Stimulated activated CD8-positive, alpha-beta memory T cell treated with anti-CD3 and anti-CD28 coated beads, Interleukin-2, amount 100 ng/mL, for 1 hour (primary cell): Measurements from ENCODE around the gene PRKACB.
"Not testable (repeated sequence)": the region's sequence is repeated elsewhere in the genome, so short reads cannot be mapped to it uniquely, and the experiment has no call there.

Experiments used
- DNase-seq, 2 donors: peaks; one replicate each; pipeline ENCODE4 v3.0.0-alpha.2; 2020; ENCODE audit warnings: low read depth in 2 of 2

Gene PRKACB

GRCh38 chr1:84268346-84268745 is 124.3 kb downstream of the PRKACB start:
- DNase-seq, result no peak

DNA sequence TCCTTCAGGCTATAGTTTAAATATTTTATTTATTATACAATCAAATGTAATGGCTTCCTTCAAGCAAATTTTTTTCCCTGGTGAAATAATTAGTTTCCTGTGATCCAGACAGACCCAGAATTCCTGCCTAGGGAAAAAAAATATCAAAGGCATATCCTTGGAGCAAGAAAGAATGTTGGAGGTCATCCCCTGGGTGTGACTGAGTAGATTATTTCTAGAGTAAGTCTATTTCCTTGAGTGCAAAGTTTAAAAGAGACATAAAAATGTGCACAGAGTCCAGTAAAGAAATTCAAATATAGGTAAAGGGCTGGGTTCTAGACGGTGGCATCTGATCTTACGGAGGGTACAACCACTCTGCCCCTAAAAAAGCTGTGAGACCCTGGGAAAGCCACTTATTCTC is 125.2 kb downstream of the PRKACB start:
- no peak for DNase-seq

DNA sequence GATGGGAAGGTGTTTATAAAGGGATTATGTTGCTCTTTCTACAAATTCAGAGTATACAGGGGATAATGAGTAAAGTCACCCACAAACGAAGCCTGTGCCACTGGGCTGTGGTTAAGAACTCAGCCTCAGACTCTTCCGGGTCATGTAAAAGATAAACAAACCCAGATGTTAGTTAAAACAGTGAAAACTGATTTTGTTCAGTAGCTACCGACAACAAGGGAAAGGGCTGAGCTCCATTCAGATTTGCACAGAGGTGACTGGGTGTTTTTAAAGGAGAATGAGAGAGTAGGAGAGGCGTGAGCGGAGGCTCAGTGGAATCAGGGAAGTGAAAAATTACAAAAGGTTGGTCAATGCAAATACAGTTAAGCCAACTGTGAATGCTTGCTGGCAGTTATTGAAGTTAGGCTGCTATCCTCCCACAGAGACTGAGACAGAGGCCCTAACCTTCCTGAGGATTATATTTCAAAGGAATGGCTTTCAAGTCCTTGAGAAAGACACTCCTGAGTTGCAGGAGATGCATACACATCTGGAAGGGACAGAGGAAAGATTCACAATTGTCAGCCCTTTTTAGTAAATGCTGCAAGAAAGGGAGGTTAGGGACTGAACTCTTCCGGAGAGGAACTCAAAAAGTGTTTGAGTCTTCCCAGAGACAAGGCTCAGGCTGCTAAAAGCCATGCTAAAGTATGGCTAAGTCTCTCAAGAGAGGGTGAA is 127.5 kb downstream of the PRKACB start:
- no peak for DNase-seq

DNA sequence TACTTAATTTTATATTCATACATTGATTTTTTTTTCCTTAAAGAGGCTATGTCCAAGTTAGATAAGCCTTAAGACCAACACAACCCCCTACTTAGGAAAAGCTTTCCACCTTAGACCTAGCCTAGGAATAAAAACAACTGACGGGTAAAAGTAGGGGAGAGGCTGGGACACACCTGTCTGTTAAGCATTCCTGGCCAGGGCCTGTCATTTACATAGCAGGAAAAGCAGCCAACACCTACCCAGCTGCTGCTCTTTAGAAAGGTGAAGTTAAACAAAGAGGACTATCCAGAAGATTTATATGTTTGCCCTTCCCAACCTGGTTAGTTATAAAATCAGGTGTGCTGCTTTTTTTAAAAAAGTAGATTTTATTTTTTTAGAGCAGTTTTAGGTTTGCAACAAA is 128.3 kb downstream of the PRKACB start:
- DNase-seq, result no peak

DNA sequence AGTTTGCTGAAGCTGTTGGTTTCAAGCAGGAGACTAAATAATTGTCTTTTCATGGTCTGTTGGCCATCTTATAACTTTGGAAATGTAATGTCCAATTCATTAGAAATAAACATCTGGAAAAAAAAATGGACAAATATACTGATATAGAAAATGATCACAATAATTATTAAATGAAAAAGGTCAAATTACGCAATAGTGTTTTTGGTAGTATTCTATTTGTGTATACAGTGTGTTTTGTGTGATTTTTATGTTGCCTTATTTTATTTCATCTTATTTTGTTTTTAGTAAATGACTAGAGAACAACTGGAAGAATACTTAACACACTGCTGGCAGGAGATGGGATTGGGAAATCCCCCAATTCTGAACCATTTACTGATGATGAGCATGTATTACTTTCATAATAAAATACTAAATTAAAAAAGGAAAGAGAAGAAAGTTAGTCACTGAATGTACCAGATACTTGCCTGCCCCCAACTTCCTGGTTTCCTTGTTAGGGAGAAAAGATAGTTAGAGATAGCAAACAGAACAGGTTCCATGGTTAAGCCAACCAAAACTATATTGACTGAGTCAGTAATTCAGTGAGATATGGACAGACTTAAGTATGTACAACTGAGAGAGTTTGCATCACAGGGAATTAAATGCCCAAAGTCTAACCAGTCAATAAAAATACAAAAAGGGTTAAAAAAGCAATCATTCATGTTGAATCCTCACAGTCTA is 133.4 kb downstream of the PRKACB start:
- DNase-seq, result no peak

DNA sequence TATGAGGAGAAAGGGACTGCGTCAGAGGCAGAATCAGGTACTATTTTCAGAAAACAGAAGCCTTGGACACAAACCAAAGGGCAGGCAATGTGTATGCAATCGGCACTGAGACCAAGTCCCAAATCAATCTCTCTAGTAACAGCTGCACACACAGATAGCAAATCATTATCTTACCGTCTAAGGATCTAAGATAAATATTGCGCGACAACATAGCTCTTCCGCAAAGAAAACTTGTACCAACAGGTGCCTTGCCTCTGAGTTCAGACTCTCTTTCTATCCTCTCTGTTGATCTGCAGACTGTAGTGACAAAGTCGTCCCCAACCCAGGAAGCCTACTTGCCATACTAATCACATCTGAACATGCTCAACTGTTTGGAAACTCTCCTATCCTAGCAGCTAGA is 134.8 kb downstream of the PRKACB start:
- DNase-seq, result no peak

DNA sequence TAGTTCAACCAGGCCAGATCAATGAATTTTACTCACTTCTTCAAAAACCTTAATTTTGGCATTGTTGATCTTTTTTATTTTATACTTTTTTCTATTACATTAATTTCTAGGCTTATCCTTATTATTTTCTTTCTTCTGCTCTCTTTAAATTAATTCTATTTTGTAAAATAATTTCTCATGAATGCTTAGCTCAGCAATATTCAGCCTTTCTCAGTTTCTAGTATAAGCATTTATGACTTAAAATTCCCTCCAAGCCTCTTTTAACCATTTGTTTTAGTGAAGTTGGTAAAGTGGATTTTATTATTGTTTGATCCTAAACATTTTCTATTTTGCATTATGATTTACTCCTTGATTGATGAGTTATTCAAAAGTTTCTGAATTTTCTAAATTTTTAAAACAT is 136.8 kb downstream of the PRKACB start:
- no peak for DNase-seq

GRCh38 chr1:84282780-84283333 is 138.8 kb downstream of the PRKACB start:
- no peak for DNase-seq

GRCh38 chr1:84283381-84283780 is 139.3 kb downstream of the PRKACB start:
- no peak for DNase-seq

DNA sequence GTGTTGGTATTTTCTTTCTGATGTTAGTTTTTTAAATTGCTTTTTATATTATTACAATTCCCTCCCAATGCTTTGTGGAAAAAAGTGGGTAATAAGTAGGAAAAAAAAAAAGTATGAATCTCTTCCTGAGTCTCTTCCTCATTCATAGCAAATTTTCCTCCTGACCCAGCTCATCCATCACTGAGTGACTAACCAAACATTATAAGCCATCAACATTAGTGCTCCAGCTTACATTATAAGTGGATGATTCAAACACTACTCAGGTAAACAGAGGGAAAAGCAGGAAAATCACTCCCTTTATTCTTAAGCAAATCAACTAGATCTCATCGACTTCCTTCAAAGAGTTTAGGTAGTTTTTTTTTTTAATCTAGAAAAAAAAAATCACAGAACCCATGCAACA is 142.0 kb downstream of the PRKACB start:
- DNase-seq, result no peak

GRCh38 chr1:84287389-84287788 is 143.3 kb downstream of the PRKACB start:
- not testable (repeated sequence) for DNase-seq
